Measurements from ENCODE around the gene CLBA1. TPM values are rescaled to one million over a fixed set of nuclear protein-coding genes. Genes with fewer than 3 reads are reported as not detected.
"Not testable (repeated sequence)": the region's sequence is repeated elsewhere in the genome, so short reads cannot be mapped to it uniquely, and the experiment has no call there.

Gene CLBA1
- total RNA-seq, 5 donors from 2014 or later (not counting 1 experiment from before 2014, with no cell fraction given): 1.2 to 3.4 (median 2.7) TPM

GRCh38 chr14:105026802-105027563 is 41.4 kb downstream of the CLBA1 start:
- H3K27ac Mint-ChIP-seq: peak overlapping the region in 1 of 2 donors; percentile 81
- Histone ChIP-seq H3K9me3 (no peaks in the 10 kb centered on the region), H3K4me1 (ENCODE audit: control insufficient read depth in 1 of 2, extremely low read depth in 1 of 2, insufficient read depth in 2 of 2, low read length in 2 of 2) (peaks cover 0 to 24% of the 10 kb centered on the region in 2 experiments), H3K27me3 (replicated peaks in 1 of 2; ENCODE audit: control insufficient read depth in 2 of 2, extremely low read depth in 1 of 2, insufficient read depth in 2 of 2, low read length in 1 of 2) (no peaks in the 10 kb centered on the region), H3K4me3 (ENCODE audit: control insufficient read depth in 1 of 2, extremely low read depth in 1 of 2, low read length in 1 of 2) (no peak overlapping the region), H3K27ac (ENCODE audit: low read length) (no peak overlapping the region), H3K36me3 (ENCODE audit: control insufficient read depth in 2 of 2, extremely low read depth in 1 of 2, insufficient read depth in 1 of 2, low read length in 1 of 2) (no peaks in the 10 kb centered on the region)
- H3K27me3 Mint-ChIP-seq: no peaks in the 10 kb centered on the region
- ChIA-PET POLR2A (no interaction called here), CTCF (no interaction called here)
- no peak for DNase-seq
- ATAC-seq (replicated peaks in 1 of 4): no peak
- no peak overlapping the region for H3K4me3 Mint-ChIP-seq
- H3K36me3 Mint-ChIP-seq: no peaks in the 10 kb centered on the region
- H3K4me1 Mint-ChIP-seq: peaks cover 9 to 47% (median 32%) of the 10 kb centered on the region in 3 donors
- no peaks in the 10 kb centered on the region for H3K9me3 Mint-ChIP-seq
- WGBS (ENCODE audit: insufficient coverage): no CpG with 5 or more reads among the region's 1 CpG

- H3K4me1 ChIP-seq (ENCODE audit: control insufficient read depth in 1 of 2, extremely low read depth in 1 of 2, insufficient read depth in 2 of 2, low read length in 2 of 2): peaks cover 0 to 22% of the 10 kb centered on the region in 2 experiments
- H3K4me3 Mint-ChIP-seq; DNase-seq; H3K27me3 Mint-ChIP-seq; H3K27ac Mint-ChIP-seq; POLR2A ChIA-PET; H3K27ac ChIP-seq (ENCODE audit: low read length); H3K4me3 ChIP-seq (ENCODE audit: control insufficient read depth in 1 of 2, extremely low read depth in 1 of 2, low read length in 1 of 2); H3K36me3 ChIP-seq (ENCODE audit: control insufficient read depth in 2 of 2, extremely low read depth in 1 of 2, insufficient read depth in 1 of 2, low read length in 1 of 2); H3K9me3 ChIP-seq; H3K36me3 Mint-ChIP-seq; H3K9me3 Mint-ChIP-seq; ATAC-seq (replicated peaks in 1 of 4); H3K27me3 ChIP-seq (replicated peaks in 1 of 2; ENCODE audit: control insufficient read depth in 2 of 2, extremely low read depth in 1 of 2, insufficient read depth in 2 of 2, low read length in 1 of 2): not testable (repeated sequence)
- H3K4me1 Mint-ChIP-seq: peaks cover 10 to 45% (median 30%) of the 10 kb centered on the region in 3 donors
- CTCF ChIA-PET: interaction anchor here in 1 of 2 donors (1.6 kb wide), 1 partner anchor 16 kb away, joined by 3 read pairs; no protein-coding TSS in a partner anchor
- no CpG with 5 or more reads among the region's 4 CpGs for WGBS (ENCODE audit: insufficient coverage)
Measured at GRCh38 chr14:105027718-105028117, 42.1 kb downstream of the CLBA1 start.

DNA sequence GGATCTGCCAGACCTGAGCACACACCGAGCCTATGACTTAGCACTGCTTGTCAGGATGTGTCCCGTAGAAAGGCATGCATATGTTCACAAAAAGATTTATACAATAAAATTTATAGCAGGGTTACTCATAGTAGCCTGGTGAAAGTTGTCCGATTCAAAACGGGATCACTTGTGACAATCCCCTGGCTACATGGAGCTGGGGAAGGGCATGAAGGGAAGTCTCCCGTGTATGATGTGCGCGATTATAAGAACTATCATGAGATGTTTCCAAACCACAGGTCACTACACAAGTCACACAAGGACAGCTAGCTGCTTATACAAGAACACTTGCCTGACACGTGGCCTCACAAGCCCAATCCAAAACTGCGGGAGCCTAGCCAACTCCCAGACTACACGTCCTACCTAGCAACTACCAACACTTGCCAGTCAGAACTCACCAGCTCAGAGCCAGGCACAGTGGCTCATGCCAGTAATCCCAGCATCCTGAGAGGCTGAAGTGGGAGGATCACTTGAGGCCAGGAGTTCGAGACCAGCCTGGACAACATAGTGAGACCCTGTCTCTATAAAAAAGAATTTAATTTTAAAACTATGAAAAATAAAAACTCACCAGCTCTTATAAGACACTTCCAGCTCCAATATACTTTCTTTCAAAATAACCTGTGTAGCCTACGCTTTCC is 42.8 kb downstream of the CLBA1 start:
- Histone ChIP-seq H3K27ac (ENCODE audit: low read length) (no peak overlapping the region), H3K36me3 (ENCODE audit: control insufficient read depth in 2 of 2, extremely low read depth in 1 of 2, insufficient read depth in 1 of 2, low read length in 1 of 2) (no peaks in the 10 kb centered on the region), H3K4me3 (ENCODE audit: control insufficient read depth in 1 of 2, extremely low read depth in 1 of 2, low read length in 1 of 2) (no peak overlapping the region), H3K4me1 (ENCODE audit: control insufficient read depth in 1 of 2, extremely low read depth in 1 of 2, insufficient read depth in 2 of 2, low read length in 2 of 2) (peaks cover 2 to 25% of the 10 kb centered on the region in 2 experiments), H3K27me3 (replicated peaks in 1 of 2; ENCODE audit: control insufficient read depth in 2 of 2, extremely low read depth in 1 of 2, insufficient read depth in 2 of 2, low read length in 1 of 2) (no peaks in the 10 kb centered on the region), H3K9me3 (no peaks in the 10 kb centered on the region)
- CTCF ChIA-PET: interaction anchor here (0.5 to 1.6 kb wide), 2 partner anchors 16 to 43 kb away, joined by 3 to 7 read pairs; no protein-coding TSS in a partner anchor
- ATAC-seq (replicated peaks in 1 of 4): no peak
- no peak overlapping the region for H3K27ac Mint-ChIP-seq
- H3K9me3 Mint-ChIP-seq: no peaks in the 10 kb centered on the region
- WGBS (ENCODE audit: insufficient coverage): 100% methylated on average over 4 of the region's 12 CpGs
- H3K4me3 Mint-ChIP-seq: no peak overlapping the region
- POLR2A ChIA-PET: no interaction called here
- no peak for DNase-seq
- peaks cover 15 to 43% (median 28%) of the 10 kb centered on the region in 3 donors for H3K4me1 Mint-ChIP-seq
- no peaks in the 10 kb centered on the region for H3K36me3 Mint-ChIP-seq
- H3K27me3 Mint-ChIP-seq: no peaks in the 10 kb centered on the region

GRCh38 chr14:105029402-105029801 is 43.8 kb downstream of the CLBA1 start:
- H3K27me3 Mint-ChIP-seq: no peaks in the 10 kb centered on the region
- no peak overlapping the region for H3K27ac Mint-ChIP-seq
- no peak overlapping the region for H3K4me3 ChIP-seq (ENCODE audit: control insufficient read depth in 1 of 2, extremely low read depth in 1 of 2, low read length in 1 of 2)
- H3K4me1 Mint-ChIP-seq: peaks cover 23 to 42% (median 23%) of the 10 kb centered on the region in 3 donors
- H3K27me3 ChIP-seq (replicated peaks in 1 of 2; ENCODE audit: control insufficient read depth in 2 of 2, extremely low read depth in 1 of 2, insufficient read depth in 2 of 2, low read length in 1 of 2): no peaks in the 10 kb centered on the region
- no peak for DNase-seq
- H3K4me1 ChIP-seq (ENCODE audit: control insufficient read depth in 1 of 2, extremely low read depth in 1 of 2, insufficient read depth in 2 of 2, low read length in 2 of 2): peaks cover 2 to 20% of the 10 kb centered on the region in 2 experiments
- ChIA-PET POLR2A (interaction anchor here in 1 of 2 donors (0.5 to 0.7 kb wide), 2 partner anchors 17 to 33 kb away, joined by 3 to 4 read pairs; no protein-coding TSS in a partner anchor), CTCF (interaction anchor here in 1 of 2 donors (0.6 to 1.6 kb wide), 2 partner anchors 15 to 56 kb away, joined by 3 to 6 read pairs; no protein-coding TSS in a partner anchor)
- H3K9me3 ChIP-seq: no peaks in the 10 kb centered on the region
- H3K27ac ChIP-seq (ENCODE audit: low read length): no peak overlapping the region
- H3K36me3 Mint-ChIP-seq: no peaks in the 10 kb centered on the region
- H3K4me3 Mint-ChIP-seq: no peak overlapping the region
- no peaks in the 10 kb centered on the region for H3K36me3 ChIP-seq (ENCODE audit: control insufficient read depth in 2 of 2, extremely low read depth in 1 of 2, insufficient read depth in 1 of 2, low read length in 1 of 2)
- no peaks in the 10 kb centered on the region for H3K9me3 Mint-ChIP-seq
- WGBS (ENCODE audit: insufficient coverage): 98% methylated on average over 7 of the region's 7 CpGs
- no peak for ATAC-seq (replicated peaks in 1 of 4)

DNA sequence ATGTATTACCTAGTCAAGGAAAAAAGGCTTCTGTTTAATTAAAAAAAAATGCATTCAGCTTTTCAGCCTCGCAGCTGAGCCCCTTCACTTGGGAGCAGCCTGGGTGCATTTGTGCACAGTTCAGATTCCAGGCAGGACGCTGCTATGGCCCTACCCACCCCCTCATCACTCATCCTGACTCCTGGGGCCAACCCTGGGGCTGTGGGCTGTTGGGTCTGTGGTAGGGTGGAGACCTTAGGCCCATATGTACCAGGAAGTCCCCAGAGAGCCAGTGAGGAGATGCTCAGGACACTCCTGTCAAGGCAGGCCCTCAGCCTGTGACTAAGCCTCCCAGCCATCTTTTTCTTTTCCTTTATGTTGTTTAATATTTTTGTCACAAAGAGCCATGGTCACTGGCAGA is 44.6 kb downstream of the CLBA1 start:
- ChIA-PET POLR2A (no interaction called here), CTCF (no interaction called here)
- H3K4me1 Mint-ChIP-seq: peaks cover 17 to 37% (median 23%) of the 10 kb centered on the region in 3 donors
- no peak overlapping the region for H3K27ac ChIP-seq (ENCODE audit: low read length)
- H3K9me3 ChIP-seq: no peaks in the 10 kb centered on the region
- peaks cover 2 to 12% of the 10 kb centered on the region in 2 experiments for H3K4me1 ChIP-seq (ENCODE audit: control insufficient read depth in 1 of 2, extremely low read depth in 1 of 2, insufficient read depth in 2 of 2, low read length in 2 of 2)
- no peak overlapping the region for H3K4me3 Mint-ChIP-seq
- no peaks in the 10 kb centered on the region for H3K36me3 Mint-ChIP-seq
- no peak overlapping the region for H3K27ac Mint-ChIP-seq
- DNase-seq (no peak), ATAC-seq (replicated peaks in 1 of 4) (no peak)
- no peaks in the 10 kb centered on the region for H3K9me3 Mint-ChIP-seq
- H3K27me3 ChIP-seq (replicated peaks in 1 of 2; ENCODE audit: control insufficient read depth in 2 of 2, extremely low read depth in 1 of 2, insufficient read depth in 2 of 2, low read length in 1 of 2): no peaks in the 10 kb centered on the region
- H3K27me3 Mint-ChIP-seq: no peaks in the 10 kb centered on the region
- H3K36me3 ChIP-seq (ENCODE audit: control insufficient read depth in 2 of 2, extremely low read depth in 1 of 2, insufficient read depth in 1 of 2, low read length in 1 of 2): no peaks in the 10 kb centered on the region
- WGBS (ENCODE audit: insufficient coverage): no CpG with 5 or more reads among the region's 2 CpGs
- no peak overlapping the region for H3K4me3 ChIP-seq (ENCODE audit: control insufficient read depth in 1 of 2, extremely low read depth in 1 of 2, low read length in 1 of 2)

DNA sequence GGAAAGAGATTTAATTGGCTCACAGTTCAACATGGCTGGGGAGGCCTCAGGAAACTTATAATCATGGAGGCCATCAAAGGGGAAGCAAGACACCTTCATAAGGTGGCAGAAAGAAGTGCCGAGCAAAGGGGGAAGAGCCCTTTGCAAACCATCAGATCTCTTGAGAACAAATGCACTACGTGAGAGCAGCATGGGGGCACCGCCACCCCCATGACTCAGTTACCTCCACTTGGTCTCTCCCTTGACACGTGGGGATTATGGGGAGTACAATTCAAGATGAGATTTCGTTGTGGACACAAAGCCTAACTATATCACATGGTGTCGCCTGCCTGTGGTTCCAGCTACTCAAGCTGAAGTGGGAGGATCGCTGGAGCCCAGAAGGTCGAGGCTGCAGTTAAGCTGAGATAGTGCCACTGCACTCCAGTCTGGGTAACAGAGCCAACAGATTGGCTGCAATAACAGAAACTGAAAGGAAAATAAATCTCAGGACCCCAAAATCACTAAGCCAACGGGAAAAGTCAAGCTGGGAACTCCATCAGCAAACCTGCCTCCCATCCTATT is 45.3 kb downstream of the CLBA1 start:
- no peak overlapping the region for H3K27ac Mint-ChIP-seq
- H3K4me1 ChIP-seq (ENCODE audit: control insufficient read depth in 1 of 2, extremely low read depth in 1 of 2, insufficient read depth in 2 of 2, low read length in 2 of 2): peaks cover 2 to 9% of the 10 kb centered on the region in 2 experiments
- H3K27me3 Mint-ChIP-seq: no peaks in the 10 kb centered on the region
- no peak for DNase-seq
- peak overlapping the region in 1 of 3 donors; percentile 19 for H3K4me3 Mint-ChIP-seq
- ChIA-PET CTCF (interaction anchor here in 1 of 2 donors (0.5 kb wide), 1 partner anchor 486 kb away, joined by 3 read pairs; no protein-coding TSS in a partner anchor), POLR2A (no interaction called here)
- no peak for ATAC-seq (replicated peaks in 1 of 4)
- 88% methylated on average over 3 of the region's 9 CpGs for WGBS (ENCODE audit: insufficient coverage)
- H3K27me3 ChIP-seq (replicated peaks in 1 of 2; ENCODE audit: control insufficient read depth in 2 of 2, extremely low read depth in 1 of 2, insufficient read depth in 2 of 2, low read length in 1 of 2): no peaks in the 10 kb centered on the region
- no peaks in the 10 kb centered on the region for H3K9me3 Mint-ChIP-seq
- H3K9me3 ChIP-seq: no peaks in the 10 kb centered on the region
- H3K4me1 Mint-ChIP-seq: peaks cover 10 to 31% (median 23%) of the 10 kb centered on the region in 3 donors
- no peaks in the 10 kb centered on the region for H3K36me3 Mint-ChIP-seq
- no peak overlapping the region for H3K27ac ChIP-seq (ENCODE audit: low read length)
- H3K36me3 ChIP-seq (ENCODE audit: control insufficient read depth in 2 of 2, extremely low read depth in 1 of 2, insufficient read depth in 1 of 2, low read length in 1 of 2): no peaks in the 10 kb centered on the region
- no peak overlapping the region for H3K4me3 ChIP-seq (ENCODE audit: control insufficient read depth in 1 of 2, extremely low read depth in 1 of 2, low read length in 1 of 2)
